A673 (cell line): Measurements from ENCODE around the gene LRRK1. TPM values are rescaled to one million over a fixed set of nuclear protein-coding genes. Genes with fewer than 3 reads are reported as not detected.

ENCODE experiments used
- BruUV-seq: library from RNA; stranded (reverse); fragments of 400-500 nt; replicated peaks from 2 replicates; lab custom pipeline; 2021; lab: Mats Ljungman, UMichigan
- CTCF ChIA-PET: fragments of 300-600 bp; sonication (Branson Sonifier 250); formaldehyde crosslinking; loops from one replicate; lab custom pipeline; 2022; ENCODE audit warnings: antibody characterized with exemption; lab: Charles Lee
- POLR2A ChIA-PET: fragments of 300-600 bp; sonication (Branson Sonifier 250); formaldehyde crosslinking; loops from one replicate; lab custom pipeline; 2022; ENCODE audit warnings: antibody characterized with exemption; ENCODE audit not compliant: low non-redundant PET; lab: Charles Lee
- DNase-seq: peaks from one replicate; pipeline ENCODE4 v3.0.0-alpha.2; 2015; ENCODE audit warnings: low spot score
- H3K27ac ChIP-seq: fragments of 200-600 bp; sonication (generic); 2 replicates; pipeline ENCODE4 v1.5.1; 2016; ENCODE audit warnings: mixed run types, low read depth, mild to moderate bottlenecking, mixed read lengths, antibody characterized with exemption, low read length; ENCODE audit not compliant: poor library complexity, severe bottlenecking
- H3K27me3 ChIP-seq: fragments of 200-600 bp; sonication (generic); replicated peaks from 2 replicates; pipeline ENCODE4 v1.6.1; 2017; ENCODE audit warnings: mixed run types, low read depth, mild to moderate bottlenecking, mixed read lengths, antibody characterized with exemption, low read length; ENCODE audit not compliant: insufficient read depth, poor library complexity
- H3K36me3 ChIP-seq: fragments of 200-600 bp; sonication (generic); 2 replicates; pipeline ENCODE4 v1.6.1; 2016; ENCODE audit warnings: mixed run types, mild to moderate bottlenecking, mixed read lengths, antibody characterized with exemption, low read length; ENCODE audit not compliant: insufficient read depth, poor library complexity, severe bottlenecking
- H3K4me1 ChIP-seq: fragments of 200-600 bp; sonication (generic); 2 replicates; pipeline ENCODE4 v1.6.1; 2017; ENCODE audit warnings: mixed run types, mild to moderate bottlenecking, mixed read lengths, antibody characterized with exemption, low read length; ENCODE audit not compliant: insufficient read depth, poor library complexity, severe bottlenecking
- H3K4me3 ChIP-seq: fragments of 200-600 bp; sonication (generic); 2 replicates; pipeline ENCODE4 v1.5.1; 2016; ENCODE audit warnings: low read depth, mixed run types, mild to moderate bottlenecking, mixed read lengths, low read length; ENCODE audit not compliant: poor library complexity, severe bottlenecking
- H3K9me3 ChIP-seq: fragments of 200-600 bp; sonication (generic); 2 replicates; pipeline ENCODE4 v1.6.1; 2016; ENCODE audit warnings: mixed run types, low read depth, mild to moderate bottlenecking, mixed read lengths, antibody characterized with exemption, low read length; ENCODE audit not compliant: poor library complexity, severe bottlenecking
- EZH2 ChIP-seq: fragments of 200-600 bp; sonication (generic); IDR thresholded peaks from 2 replicates; pipeline ENCODE4 v1.6.1; 2017; ENCODE audit warnings: borderline replicate concordance, low read depth, mild to moderate bottlenecking, mixed read lengths, antibody characterized with exemption, low read length; ENCODE audit not compliant: poor library complexity, severe bottlenecking
- intact Hi-C: fragments of 100-400 bp; cut with micrococcal nuclease; formaldehyde crosslinking; loops from one replicate; pipeline ENCODE4 v1.10.0; 2022; ENCODE audit not compliant: unreplicated experiment
- total RNA-seq: library from RNA; stranded (reverse); gene quantifications from 2 replicates; pipeline ENCODE4 v1.2.3, GENCODE V29; 2021
- TF ChIP-seq, protein P1 (sequence below): fragments of 300-800, 200-600 bp; sonication (generic); conservative IDR thresholded peaks from 2 replicates; pipeline ENCODE4 v1.5.1; 2017; ENCODE audit warnings: low read depth, mild to moderate bottlenecking, antibody characterized with exemption, low read length, moderate library complexity, mixed read lengths

The LRRK1 gene
- total RNA-seq, 1 experiment from 2014 or later = 7.7 TPM

DNA sequence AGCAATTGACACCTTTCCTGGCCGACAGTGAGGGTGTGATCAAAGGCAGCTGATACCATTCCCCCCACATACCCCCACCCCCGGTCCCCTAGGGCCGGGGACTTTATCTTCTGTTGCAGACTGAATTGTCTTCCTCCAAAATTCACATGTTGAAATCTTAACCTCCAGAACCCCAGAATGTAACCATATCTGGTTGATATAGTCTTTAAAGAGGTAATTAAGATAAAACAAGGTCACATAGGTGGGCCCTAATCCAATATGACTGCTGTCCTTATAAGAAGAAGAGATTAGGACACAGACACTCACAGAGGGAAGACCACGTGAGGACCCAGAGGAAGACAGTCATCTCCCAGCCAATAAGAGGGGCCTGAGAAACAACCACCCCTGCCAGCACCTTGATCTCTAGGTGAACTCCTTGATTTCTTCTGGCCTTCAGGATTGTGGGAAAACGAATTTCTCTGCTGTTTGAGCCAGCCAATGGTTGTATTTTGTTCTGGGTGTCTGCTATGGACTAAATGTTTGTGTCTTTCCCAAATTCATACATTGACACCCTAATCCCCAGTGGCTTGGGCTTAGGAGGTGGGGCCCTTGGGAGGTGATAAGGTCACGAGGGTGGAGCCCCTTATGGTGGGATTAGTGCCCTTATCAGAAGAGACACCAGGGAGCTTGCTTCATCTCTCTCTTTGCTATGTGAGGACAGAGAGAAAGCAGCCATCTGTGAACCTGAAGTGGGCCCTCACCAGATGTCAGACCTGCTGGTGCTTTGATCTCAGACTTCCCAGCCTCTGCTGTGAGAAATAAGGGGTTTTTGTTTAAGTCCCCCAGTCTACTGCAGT is 188.7 kb downstream of the LRRK1 start:
- ChIA-PET POLR2A (no interaction called here), CTCF (no interaction called here)
- Histone ChIP-seq H3K36me3 (no peaks in the 10 kb centered on the region), H3K4me1 (peaks cover 15% of the 10 kb centered on the region), H3K27me3 (no peaks in the 10 kb centered on the region), H3K4me3 (no peak overlapping the region), H3K9me3 (no peaks in the 10 kb centered on the region), H3K27ac (no peak overlapping the region)
- no TSS peak for BruUV-seq
- TF ChIP-seq, protein P1, sequence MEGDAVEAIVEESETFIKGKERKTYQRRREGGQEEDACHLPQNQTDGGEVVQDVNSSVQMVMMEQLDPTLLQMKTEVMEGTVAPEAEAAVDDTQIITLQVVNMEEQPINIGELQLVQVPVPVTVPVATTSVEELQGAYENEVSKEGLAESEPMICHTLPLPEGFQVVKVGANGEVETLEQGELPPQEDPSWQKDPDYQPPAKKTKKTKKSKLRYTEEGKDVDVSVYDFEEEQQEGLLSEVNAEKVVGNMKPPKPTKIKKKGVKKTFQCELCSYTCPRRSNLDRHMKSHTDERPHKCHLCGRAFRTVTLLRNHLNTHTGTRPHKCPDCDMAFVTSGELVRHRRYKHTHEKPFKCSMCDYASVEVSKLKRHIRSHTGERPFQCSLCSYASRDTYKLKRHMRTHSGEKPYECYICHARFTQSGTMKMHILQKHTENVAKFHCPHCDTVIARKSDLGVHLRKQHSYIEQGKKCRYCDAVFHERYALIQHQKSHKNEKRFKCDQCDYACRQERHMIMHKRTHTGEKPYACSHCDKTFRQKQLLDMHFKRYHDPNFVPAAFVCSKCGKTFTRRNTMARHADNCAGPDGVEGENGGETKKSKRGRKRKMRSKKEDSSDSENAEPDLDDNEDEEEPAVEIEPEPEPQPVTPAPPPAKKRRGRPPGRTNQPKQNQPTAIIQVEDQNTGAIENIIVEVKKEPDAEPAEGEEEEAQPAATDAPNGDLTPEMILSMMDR = no peak
- TF ChIP-seq EZH2 = no peak
- intact Hi-C loops = no loop called here
- no peak for DNase-seq

DNA sequence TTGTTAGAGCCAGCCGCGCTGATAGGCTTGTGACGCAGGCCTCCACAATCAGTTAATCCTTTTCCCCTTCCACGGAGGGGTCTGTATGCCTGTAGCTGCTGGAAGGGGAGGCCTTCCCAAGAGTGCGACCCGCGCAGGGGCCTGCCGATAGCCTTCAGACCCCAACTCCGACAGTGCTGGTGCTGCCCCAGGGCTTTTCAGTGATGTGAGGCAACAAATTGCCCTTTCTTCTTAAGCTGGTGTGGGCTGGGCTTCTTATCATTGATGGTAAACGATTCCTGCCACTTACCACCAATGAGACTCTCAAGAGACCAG is 189.3 kb downstream of the LRRK1 start:
- no TSS peak for BruUV-seq
- no peak overlapping the region for H3K4me3 ChIP-seq
- no peak overlapping the region for H3K27ac ChIP-seq
- intact Hi-C loops = no loop called here
- H3K36me3 ChIP-seq = no peaks in the 10 kb centered on the region
- ChIA-PET CTCF (no interaction called here), POLR2A (no interaction called here)
- no peak for DNase-seq
- peaks cover 15% of the 10 kb centered on the region for H3K4me1 ChIP-seq
- no peaks in the 10 kb centered on the region for H3K9me3 ChIP-seq
- no peaks in the 10 kb centered on the region for H3K27me3 ChIP-seq
- no peak for TF ChIP-seq EZH2
- TF ChIP-seq, protein P1 = no peak

DNA sequence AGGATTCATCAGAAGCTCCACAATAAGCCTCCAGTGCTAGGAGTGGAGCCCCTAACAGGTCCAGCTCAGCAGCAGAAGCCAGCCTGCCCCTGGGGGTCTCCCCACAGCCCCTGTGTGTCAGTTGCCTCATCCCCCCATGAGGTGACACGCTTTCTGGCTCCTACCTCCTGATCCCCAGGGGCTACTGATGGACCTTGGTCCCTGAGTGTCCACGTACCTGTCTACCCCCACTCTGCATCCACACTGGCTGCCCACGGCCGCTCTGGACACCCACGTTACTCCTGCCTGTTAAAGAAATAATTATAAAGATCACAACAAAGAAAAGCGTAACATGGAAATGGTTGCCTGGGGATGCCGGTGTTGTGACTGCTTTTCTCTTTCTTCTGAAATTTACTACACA is 189.6 kb downstream of the LRRK1 start:
- no peaks in the 10 kb centered on the region for H3K9me3 ChIP-seq
- H3K4me3 ChIP-seq = no peak overlapping the region
- intact Hi-C loops = no loop called here
- no TSS peak for BruUV-seq
- H3K4me1 ChIP-seq = peaks cover 15% of the 10 kb centered on the region
- CTCF ChIA-PET = no interaction called here
- no peaks in the 10 kb centered on the region for H3K36me3 ChIP-seq
- POLR2A ChIA-PET = no interaction called here
- H3K27ac ChIP-seq = no peak overlapping the region
- H3K27me3 ChIP-seq = no peaks in the 10 kb centered on the region
- no peak for DNase-seq
- TF ChIP-seq, protein P1 = no peak
- no peak for TF ChIP-seq EZH2
